Measurements from ENCODE around the gene IFT122.

DNA sequence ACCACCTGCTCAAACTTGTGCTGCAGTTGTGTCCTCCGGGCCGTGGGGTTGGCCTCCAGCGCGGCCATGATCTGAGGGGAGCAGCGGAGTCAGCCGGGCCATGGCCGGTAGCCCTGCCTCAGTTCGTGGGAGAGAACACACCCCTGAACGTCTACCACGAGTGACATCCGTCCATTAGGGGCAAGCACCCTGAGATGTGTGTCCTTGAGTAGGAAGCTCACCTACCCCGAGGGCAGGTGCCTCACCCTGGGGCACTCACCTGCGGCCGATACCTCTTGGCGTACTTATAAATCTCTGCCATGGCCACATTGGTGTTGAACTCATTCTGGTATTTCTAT lies 116.3 kb downstream of the IFT122 start:
- TF ChIP-seq SUZ12 (IDR thresholded peaks at IDR 0.05; ENCODE audit: extremely low read depth, insufficient read depth, insufficient read length) (no peak), ZNF274 (IDR thresholded peaks at IDR 0.05; ENCODE audit: low read depth, low read length) (no peak)

All from NT2/D1 (cell line).